Fibroblast of lung (primary cell): Measurements from ENCODE around the gene FIS1. TPM values are rescaled to one million over a fixed set of nuclear protein-coding genes. Genes with fewer than 3 reads are reported as not detected.

Experiments used
- DNase-seq, 2 donors: peaks; one replicate each; pipeline versions ENCODE4 v3.0.0 to v3.0.0-alpha.2; 2010; ENCODE audit warnings: low read depth in 2 of 2
- H2AFZ ChIP-seq: 2 replicates; pipeline ENCODE4 v1.5.1; 2012; ENCODE audit warnings: low read length, control low read depth, inconsistent platforms
- H3K27ac ChIP-seq: 2 replicates; pipeline ENCODE4 v1.5.1; 2011; ENCODE audit warnings: low read length, control low read depth; ENCODE audit not compliant: insufficient read depth
- H3K27me3 ChIP-seq: 2 replicates; pipeline ENCODE4 v1.5.1; 2011; ENCODE audit warnings: mild to moderate bottlenecking, low read length; ENCODE audit not compliant: control insufficient read depth, insufficient read depth
- H3K36me3 ChIP-seq: 2 replicates; pipeline ENCODE4 v1.5.1; 2011; ENCODE audit warnings: low read length; ENCODE audit not compliant: control insufficient read depth, insufficient read depth
- H3K4me1 ChIP-seq: 2 replicates; pipeline ENCODE4 v1.5.1; 2011; ENCODE audit warnings: low read length; ENCODE audit not compliant: control insufficient read depth, insufficient read depth; ENCODE audit errors: extremely low read depth
- H3K4me2 ChIP-seq: 2 replicates; pipeline ENCODE4 v1.5.1; 2011; ENCODE audit warnings: low read length, control low read depth; ENCODE audit not compliant: insufficient read depth; ENCODE audit errors: extremely low read depth
- H3K4me3 ChIP-seq, 4 experiments: fragments of 200-600 bp in 1 of 4; sonication (generic) in 1 of 4; replicated peaks in 1 of 4; 2 replicates each; pipeline ENCODE4 v1.5.1; 2011 to 2016; ENCODE audit warnings: low read length in 4 of 4, low read depth in 3 of 4, mild to moderate bottlenecking in 3 of 4, control low read depth in 2 of 4, inconsistent platforms in 1 of 4, mixed read lengths in 1 of 4; ENCODE audit not compliant: insufficient read depth in 1 of 4; ENCODE audit errors: control extremely low read depth in 1 of 4
- H3K79me2 ChIP-seq: 2 replicates; pipeline ENCODE4 v1.5.1; 2012; ENCODE audit warnings: mild to moderate bottlenecking, low read length, inconsistent platforms; ENCODE audit not compliant: control insufficient read depth, insufficient read depth
- H3K9ac ChIP-seq: 2 replicates; pipeline ENCODE4 v1.5.1; 2011; ENCODE audit warnings: mild to moderate bottlenecking, low read length, control low read depth; ENCODE audit not compliant: insufficient read depth
- H3K9me3 ChIP-seq: 2 replicates; pipeline ENCODE4 v1.5.1; 2012; ENCODE audit warnings: low read depth, low read length; ENCODE audit not compliant: control insufficient read depth, insufficient read depth
- H4K20me1 ChIP-seq: 2 replicates; pipeline ENCODE4 v1.5.1; 2011; ENCODE audit warnings: low read length; ENCODE audit not compliant: control insufficient read depth, insufficient read depth; ENCODE audit errors: extremely low read depth
- CTCF ChIP-seq, 2 donors: IDR thresholded peaks in 1 of 2; conservative IDR thresholded peaks in 1 of 2; 1 replicate in 1 of 2; 2 replicates in 1 of 2; pipeline ENCODE4 v1.5.1; 2011 to 2012; ENCODE audit warnings: low read length in 2 of 2, control low read depth in 1 of 2, inconsistent platforms in 1 of 2, low read depth in 1 of 2, mild to moderate bottlenecking in 1 of 2
- EZH2 ChIP-seq: IDR thresholded peaks from 2 replicates; pipeline ENCODE4 v1.5.1; 2012; ENCODE audit warnings: low read length, control low read depth, mild to moderate bottlenecking; ENCODE audit errors: missing control alignments
- polyA plus RNA-seq, 2 donors: library from polyadenylated mRNA; depleted of rRNA in 1 of 2; stranded (reverse) in 1 of 2; unstranded in 1 of 2; fragments of >200 nt; gene quantifications; 2 replicates each; pipeline ENCODE4 v1.2.1, GENCODE V29; 2011 to 2012; ENCODE audit warnings: missing spikeins in 1 of 2
- total RNA-seq: library from RNA; depleted of rRNA; stranded (reverse); fragments of >200 nt; gene quantifications from 2 replicates; pipeline ENCODE4 v1.2.1, GENCODE V29; 2014

Gene FIS1
- total and polyA plus RNA-seq, 2 donors (not counting 1 experiment from before 2014, with no cell fraction given): 169 to 297 TPM

- Histone ChIP-seq H3K4me3 (no peak overlapping the region), H3K27ac (no peak overlapping the region), H4K20me1 (no peaks in the 10 kb centered on the region), H3K9ac (no peak overlapping the region), H2AFZ (no peak overlapping the region), H3K79me2 (no peaks in the 10 kb centered on the region), H3K4me2 (no peak overlapping the region), H3K4me1 (peaks cover 3% of the 10 kb centered on the region), H3K27me3 (no peaks in the 10 kb centered on the region), H3K9me3 (no peaks in the 10 kb centered on the region), H3K36me3 (peaks cover 6% of the 10 kb centered on the region)
- no peak for DNase-seq
- no peak for TF ChIP-seq EZH2
- no peak for TF ChIP-seq CTCF (conservative IDR thresholded peaks at IDR 0.05 in 1 of 2, IDR thresholded peaks at IDR 0.05 in 1 of 2; ENCODE audit: low read depth in 1 of 2, low read length in 2 of 2)
Measured at GRCh38 chr7:101232141-101232850, 12.6 kb downstream of the FIS1 start.

- no peaks in the 10 kb centered on the region for H3K79me2 ChIP-seq
- H3K9ac ChIP-seq: no peak overlapping the region
- no peaks in the 10 kb centered on the region for H3K9me3 ChIP-seq
- no peak overlapping the region for H2AFZ ChIP-seq
- no peaks in the 10 kb centered on the region for H3K4me1 ChIP-seq
- H3K27ac ChIP-seq: no peak overlapping the region
- DNase-seq: peak in 1 of 2 donors; percentile 28
- H3K27me3 ChIP-seq: no peaks in the 10 kb centered on the region
- H3K4me2 ChIP-seq: no peak overlapping the region
- no peak overlapping the region for H3K4me3 ChIP-seq
- H4K20me1 ChIP-seq: no peaks in the 10 kb centered on the region
- no peak for TF ChIP-seq EZH2
- no peak for TF ChIP-seq CTCF (conservative IDR thresholded peaks at IDR 0.05 in 1 of 2, IDR thresholded peaks at IDR 0.05 in 1 of 2; ENCODE audit: low read depth in 1 of 2, low read length in 2 of 2)
- peaks cover 3% of the 10 kb centered on the region for H3K36me3 ChIP-seq
Measured at GRCh38 chr7:101231644-101232043, 13.2 kb downstream of the FIS1 start.

- H3K36me3 ChIP-seq: peaks cover 11% of the 10 kb centered on the region
- H3K27ac ChIP-seq: no peak overlapping the region
- no peaks in the 10 kb centered on the region for H3K79me2 ChIP-seq
- no peak overlapping the region for H3K4me3 ChIP-seq
- H3K4me1 ChIP-seq: no peaks in the 10 kb centered on the region
- no peak overlapping the region for H3K4me2 ChIP-seq
- no peak overlapping the region for H3K9ac ChIP-seq
- no peaks in the 10 kb centered on the region for H3K27me3 ChIP-seq
- TF ChIP-seq CTCF (conservative IDR thresholded peaks at IDR 0.05 in 1 of 2, IDR thresholded peaks at IDR 0.05 in 1 of 2; ENCODE audit: low read depth in 1 of 2, low read length in 2 of 2) (no peak), EZH2 (no peak)
- DNase-seq: peak in 1 of 2 donors; percentile 36
- H2AFZ ChIP-seq: no peak overlapping the region
- H3K9me3 ChIP-seq: no peaks in the 10 kb centered on the region
- H4K20me1 ChIP-seq: no peaks in the 10 kb centered on the region
Measured at GRCh38 chr7:101226721-101227120, 18.2 kb downstream of the FIS1 start.
